HG03280 (cell line): ENCODE results near the gene MYLK.

Source experiments
- ATAC-seq: cut with Tn5 transposase; IDR thresholded peaks from one replicate; pipeline ENCODE4 v1.9.1; 2021; ENCODE audit warnings: mild to moderate bottlenecking, moderate library complexity; ENCODE audit not compliant: unreplicated experiment

MYLK gene

GRCh38 chr3:123832692-123833397, 51.3 kb downstream of the MYLK start:
- ATAC-seq, result no peak

- no peak for ATAC-seq
Observed at GRCh38 chr3:123831420-123831819, 52.7 kb downstream of the MYLK start.

- no peak for ATAC-seq
Observed at GRCh38 chr3:123821920-123822319, 62.2 kb downstream of the MYLK start.

- no peak for ATAC-seq
Observed at GRCh38 chr3:123819949-123820348, 64.2 kb downstream of the MYLK start.

- ATAC-seq, result no peak
Observed at GRCh38 chr3:123818921-123819429, 65.2 kb downstream of the MYLK start.

- no peak for ATAC-seq
Observed at GRCh38 chr3:123818324-123818920, 65.7 kb downstream of the MYLK start.

GRCh38 chr3:123817413-123817812, 66.7 kb downstream of the MYLK start:
- ATAC-seq, result no peak

- ATAC-seq, result no peak
Observed at GRCh38 chr3:123816673-123817207, 67.4 kb downstream of the MYLK start.

GRCh38 chr3:123815981-123816380, 68.2 kb downstream of the MYLK start:
- ATAC-seq, result no peak

GRCh38 chr3:123813876-123814275, 70.3 kb downstream of the MYLK start:
- no peak for ATAC-seq

- no peak for ATAC-seq
Observed at GRCh38 chr3:123809597-123809996, 74.5 kb downstream of the MYLK start.

- no peak for ATAC-seq
Observed at GRCh38 chr3:123808812-123809211, 75.3 kb downstream of the MYLK start.

- no peak for ATAC-seq
Observed at GRCh38 chr3:123807820-123808219, 76.3 kb downstream of the MYLK start.

- ATAC-seq, result no peak
Observed at GRCh38 chr3:123805504-123805903, 78.6 kb downstream of the MYLK start.

- ATAC-seq, result no peak
Observed at GRCh38 chr3:123805101-123805500, 79.0 kb downstream of the MYLK start.

GRCh38 chr3:123804676-123805075, 79.5 kb downstream of the MYLK start:
- no peak for ATAC-seq

- ATAC-seq, result no peak
Observed at GRCh38 chr3:123803521-123803920, 80.6 kb downstream of the MYLK start.

GRCh38 chr3:123802007-123802625, 82.0 kb downstream of the MYLK start:
- ATAC-seq, result no peak

GRCh38 chr3:123801474-123801873, 82.7 kb downstream of the MYLK start:
- no peak for ATAC-seq

GRCh38 chr3:123800362-123800682, 83.8 kb downstream of the MYLK start:
- no peak for ATAC-seq

- ATAC-seq, result no peak
Observed at GRCh38 chr3:123799544-123800361, 84.4 kb downstream of the MYLK start.
